Chondrocyte (in vitro differentiated cells): ENCODE results near the gene MAGIX. TPM values are rescaled to one million over a fixed set of nuclear protein-coding genes. Genes with fewer than 3 reads are reported as not detected.
A peak's percentile ranks its signal among the peaks of the same experiment; 100 is the strongest.
"Not testable (repeated sequence)": the region's sequence is repeated elsewhere in the genome, so short reads cannot be mapped to it uniquely, and the experiment has no call there.

Experiments used
- DNase-seq: peaks from one replicate; pipeline ENCODE4 v3.0.0; 2021; ENCODE audit warnings: mixed read lengths, low spot score
- H3K27ac Mint-ChIP-seq: one replicate; pipeline ENCODE4 v1.8.0; 2021; ENCODE audit warnings: mild to moderate bottlenecking, moderate library complexity, mixed read lengths; ENCODE audit not compliant: unreplicated experiment
- H3K27me3 Mint-ChIP-seq: 2 replicates; pipeline ENCODE4 v1.8.0; 2021; ENCODE audit warnings: low read depth, mixed read lengths
- H3K36me3 Mint-ChIP-seq: 2 replicates; pipeline ENCODE4 v1.8.0; 2021; ENCODE audit warnings: low read depth, mixed read lengths
- H3K4me1 Mint-ChIP-seq: 2 replicates; pipeline ENCODE4 v1.8.0; 2021; ENCODE audit warnings: low read depth, mild to moderate bottlenecking, mixed read lengths
- H3K4me3 Mint-ChIP-seq: one replicate; pipeline ENCODE4 v1.8.0; 2021; ENCODE audit warnings: mild to moderate bottlenecking, moderate library complexity, mixed read lengths; ENCODE audit not compliant: unreplicated experiment
- H3K9me3 Mint-ChIP-seq: 2 replicates; pipeline ENCODE4 v1.8.0; 2021; ENCODE audit warnings: low read depth, mixed read lengths
- total RNA-seq: library from RNA; stranded (reverse); gene quantifications from 3 replicates; pipeline ENCODE4 v1.2.1, GENCODE V29; 2021
- TF ChIP-seq, protein P1 (sequence below): fragments of 200-600 bp; sonication (generic); IDR thresholded peaks from 2 replicates; pipeline ENCODE4 v1.5.0; 2021; ENCODE audit warnings: antibody characterized with exemption, mild to moderate bottlenecking, moderate library complexity

MAGIX gene
- total RNA-seq, 1 donor from 2014 or later, result 1.6 TPM

DNA sequence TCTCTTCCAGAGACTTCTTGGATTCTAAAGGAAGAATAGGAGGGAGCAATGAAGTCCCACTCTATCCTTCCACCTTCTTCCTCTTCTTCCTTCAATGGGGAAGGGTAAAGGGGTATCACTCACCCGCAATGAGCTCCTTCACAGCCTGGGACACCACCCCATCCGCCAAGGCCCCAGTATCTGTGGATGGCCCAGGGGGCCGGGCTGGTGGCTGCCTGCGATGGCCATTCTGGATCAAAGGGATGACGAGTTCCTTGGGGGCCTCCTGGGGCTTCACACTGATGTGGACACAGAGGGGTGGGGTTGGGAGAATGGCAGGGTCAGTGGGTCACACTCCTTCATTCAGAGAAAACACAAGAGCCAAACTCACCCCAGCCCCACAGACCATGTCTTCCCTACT is 40.1 kb upstream of the MAGIX start:
- Mint-ChIP-seq H3K36me3 (peaks cover 11% of the 10 kb centered on the region), H3K27ac (peak overlapping the region; percentile 98), H3K4me1 (peaks cover 6% of the 10 kb centered on the region), H3K4me3 (peak overlapping the region; percentile 94), H3K9me3 (peaks cover 7% of the 10 kb centered on the region), H3K27me3 (no peaks in the 10 kb centered on the region)
- TF ChIP-seq, protein P1, sequence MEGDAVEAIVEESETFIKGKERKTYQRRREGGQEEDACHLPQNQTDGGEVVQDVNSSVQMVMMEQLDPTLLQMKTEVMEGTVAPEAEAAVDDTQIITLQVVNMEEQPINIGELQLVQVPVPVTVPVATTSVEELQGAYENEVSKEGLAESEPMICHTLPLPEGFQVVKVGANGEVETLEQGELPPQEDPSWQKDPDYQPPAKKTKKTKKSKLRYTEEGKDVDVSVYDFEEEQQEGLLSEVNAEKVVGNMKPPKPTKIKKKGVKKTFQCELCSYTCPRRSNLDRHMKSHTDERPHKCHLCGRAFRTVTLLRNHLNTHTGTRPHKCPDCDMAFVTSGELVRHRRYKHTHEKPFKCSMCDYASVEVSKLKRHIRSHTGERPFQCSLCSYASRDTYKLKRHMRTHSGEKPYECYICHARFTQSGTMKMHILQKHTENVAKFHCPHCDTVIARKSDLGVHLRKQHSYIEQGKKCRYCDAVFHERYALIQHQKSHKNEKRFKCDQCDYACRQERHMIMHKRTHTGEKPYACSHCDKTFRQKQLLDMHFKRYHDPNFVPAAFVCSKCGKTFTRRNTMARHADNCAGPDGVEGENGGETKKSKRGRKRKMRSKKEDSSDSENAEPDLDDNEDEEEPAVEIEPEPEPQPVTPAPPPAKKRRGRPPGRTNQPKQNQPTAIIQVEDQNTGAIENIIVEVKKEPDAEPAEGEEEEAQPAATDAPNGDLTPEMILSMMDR, result no peak
- DNase-seq, result no peak

DNA sequence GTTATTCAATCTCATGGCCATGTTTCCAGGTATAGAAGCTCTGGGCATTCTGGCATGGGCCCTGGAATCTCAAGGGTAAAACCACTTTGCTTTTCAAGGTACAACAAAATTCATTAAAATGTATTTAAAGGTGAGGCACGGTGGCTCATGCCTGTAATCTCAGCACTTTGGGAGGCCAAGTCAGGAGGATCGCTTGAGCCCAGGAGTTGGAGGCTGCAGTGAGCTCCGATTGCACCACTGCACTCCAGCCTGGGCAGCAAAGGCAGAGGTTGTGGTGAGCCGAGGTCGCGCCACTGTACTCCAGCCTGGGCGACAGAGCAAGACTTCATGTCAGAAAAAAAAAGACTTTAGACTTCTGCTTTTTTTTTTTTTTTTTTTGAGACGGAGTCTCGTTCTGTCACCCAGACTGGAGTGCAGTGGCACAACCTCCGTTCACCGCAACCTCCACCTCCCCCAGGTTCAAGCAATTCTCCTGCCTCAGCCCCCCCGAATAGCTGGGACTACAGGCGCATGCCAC is 34.8 kb upstream of the MAGIX start:
- not testable (repeated sequence) for H3K9me3 Mint-ChIP-seq

DNA sequence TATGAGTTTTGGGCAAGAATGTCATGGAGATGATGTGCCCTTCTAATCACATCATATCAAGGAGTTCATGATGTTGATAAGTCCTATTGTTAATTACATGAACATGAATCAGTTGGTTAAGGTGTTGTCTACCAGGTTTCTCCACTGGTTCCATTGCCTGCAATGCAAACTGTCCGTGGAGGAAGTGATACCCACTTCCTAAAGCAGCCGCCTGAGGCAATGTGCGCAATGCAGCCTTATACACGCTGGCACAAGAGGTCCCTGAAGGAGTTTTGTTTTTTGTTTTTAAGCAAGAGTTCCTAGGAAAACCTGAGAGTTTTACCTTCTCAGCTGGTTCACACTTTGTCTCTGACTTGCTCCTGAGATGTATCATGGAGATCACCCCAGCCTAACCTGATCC is 33.1 kb upstream of the MAGIX start:
- TF ChIP-seq, protein P1, result no peak
- H3K36me3 Mint-ChIP-seq, result no peaks in the 10 kb centered on the region

More for the DNA sequence above, 34.8 kb upstream of the MAGIX start:
- not testable (repeated sequence) for H3K27ac Mint-ChIP-seq, DNase-seq, H3K36me3 Mint-ChIP-seq, H3K4me1 Mint-ChIP-seq, H3K27me3 Mint-ChIP-seq, H3K4me3 Mint-ChIP-seq

DNA sequence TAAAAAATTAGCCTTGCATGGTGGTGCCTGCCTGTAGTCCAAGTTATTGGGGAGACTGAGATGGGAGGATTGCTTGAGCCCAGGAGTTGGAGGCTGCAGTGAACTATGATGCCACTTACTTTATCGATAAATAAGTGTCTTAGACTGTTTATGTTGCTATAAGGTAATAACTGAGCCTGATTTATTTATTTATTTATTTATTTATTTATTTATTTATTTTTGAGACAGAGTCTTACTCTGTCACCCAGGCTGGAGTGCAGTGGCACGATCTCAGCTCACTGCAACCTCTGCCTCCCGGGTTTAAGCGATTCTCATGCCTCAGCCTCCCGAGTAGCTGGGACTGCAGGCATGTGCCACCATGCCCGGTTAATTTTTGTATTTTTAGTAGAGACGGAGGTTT is 30.3 kb upstream of the MAGIX start:
- not testable (repeated sequence) for H3K4me1 Mint-ChIP-seq, H3K9me3 Mint-ChIP-seq, DNase-seq, H3K4me3 Mint-ChIP-seq, H3K36me3 Mint-ChIP-seq, H3K27me3 Mint-ChIP-seq, H3K27ac Mint-ChIP-seq

More for the DNA sequence above, 33.1 kb upstream of the MAGIX start:
- no peak overlapping the region for H3K27ac Mint-ChIP-seq
- H3K4me3 Mint-ChIP-seq, result no peak overlapping the region
- no peak for DNase-seq
- H3K27me3 Mint-ChIP-seq, result no peaks in the 10 kb centered on the region
- H3K4me1 Mint-ChIP-seq, result no peaks in the 10 kb centered on the region
- no peaks in the 10 kb centered on the region for H3K9me3 Mint-ChIP-seq

DNA sequence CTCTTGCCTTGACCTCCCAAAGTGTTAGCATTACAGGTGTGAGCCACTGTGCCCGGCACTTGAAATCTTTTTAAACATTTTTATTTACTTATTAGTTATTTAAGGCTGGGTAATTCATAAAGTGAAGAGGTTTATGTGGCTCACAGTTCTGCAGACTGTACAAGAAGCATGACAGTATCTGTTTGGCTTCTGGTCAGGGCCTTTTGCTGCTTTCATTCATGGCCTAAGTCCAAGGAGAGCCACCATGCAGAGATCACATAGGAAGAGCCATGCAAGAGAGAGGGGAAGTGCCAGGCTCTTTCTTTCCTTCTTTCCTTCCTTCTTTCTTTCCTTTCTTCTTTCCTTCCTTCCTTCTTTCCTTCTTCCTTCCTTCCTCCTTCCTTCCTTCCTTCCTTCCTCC is 28.8 kb upstream of the MAGIX start:
- peaks cover 1% of the 10 kb centered on the region for H3K9me3 Mint-ChIP-seq
- H3K36me3 Mint-ChIP-seq, result no peaks in the 10 kb centered on the region
- H3K4me1 Mint-ChIP-seq, result no peaks in the 10 kb centered on the region
- H3K4me3 Mint-ChIP-seq, result no peak overlapping the region
- DNase-seq, result no peak
- H3K27me3 Mint-ChIP-seq, result no peaks in the 10 kb centered on the region
- TF ChIP-seq, protein P1, result no peak
- no peak overlapping the region for H3K27ac Mint-ChIP-seq

DNA sequence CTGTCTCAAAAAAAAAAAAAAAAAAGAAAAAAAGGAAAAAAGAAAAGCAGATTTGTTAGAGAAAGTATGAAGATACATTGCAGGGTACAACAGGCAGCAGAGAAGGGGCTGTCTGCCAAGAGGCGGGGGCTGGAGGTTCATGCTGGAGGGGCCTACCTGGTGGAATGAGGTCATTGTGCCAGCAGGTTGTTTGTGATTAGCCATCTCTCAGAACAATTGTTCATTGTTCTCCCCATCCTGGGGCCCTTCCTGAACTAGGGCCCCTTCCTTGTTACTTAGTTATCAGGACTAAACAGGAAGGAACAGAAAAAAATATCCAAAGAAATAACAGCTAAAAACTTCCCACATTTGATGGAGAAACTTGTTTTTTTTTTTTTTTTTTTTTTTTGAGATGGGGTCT is 25.1 kb upstream of the MAGIX start:
- TF ChIP-seq, protein P1, result no peak
- no peak for DNase-seq
- Mint-ChIP-seq H3K27me3 (no peaks in the 10 kb centered on the region), H3K9me3 (peaks cover 27% of the 10 kb centered on the region), H3K36me3 (peaks cover 2% of the 10 kb centered on the region), H3K4me1 (no peaks in the 10 kb centered on the region), H3K27ac (no peak overlapping the region), H3K4me3 (no peak overlapping the region)
